ENCODE data around the gene EGLN3. TPM values are rescaled to one million over a fixed set of nuclear protein-coding genes. Genes with fewer than 3 reads are reported as not detected.

The EGLN3 gene
- total RNA-seq, 6 donors from 2014 or later: 2.9 to 12.6 (median 8.5) TPM

DNA sequence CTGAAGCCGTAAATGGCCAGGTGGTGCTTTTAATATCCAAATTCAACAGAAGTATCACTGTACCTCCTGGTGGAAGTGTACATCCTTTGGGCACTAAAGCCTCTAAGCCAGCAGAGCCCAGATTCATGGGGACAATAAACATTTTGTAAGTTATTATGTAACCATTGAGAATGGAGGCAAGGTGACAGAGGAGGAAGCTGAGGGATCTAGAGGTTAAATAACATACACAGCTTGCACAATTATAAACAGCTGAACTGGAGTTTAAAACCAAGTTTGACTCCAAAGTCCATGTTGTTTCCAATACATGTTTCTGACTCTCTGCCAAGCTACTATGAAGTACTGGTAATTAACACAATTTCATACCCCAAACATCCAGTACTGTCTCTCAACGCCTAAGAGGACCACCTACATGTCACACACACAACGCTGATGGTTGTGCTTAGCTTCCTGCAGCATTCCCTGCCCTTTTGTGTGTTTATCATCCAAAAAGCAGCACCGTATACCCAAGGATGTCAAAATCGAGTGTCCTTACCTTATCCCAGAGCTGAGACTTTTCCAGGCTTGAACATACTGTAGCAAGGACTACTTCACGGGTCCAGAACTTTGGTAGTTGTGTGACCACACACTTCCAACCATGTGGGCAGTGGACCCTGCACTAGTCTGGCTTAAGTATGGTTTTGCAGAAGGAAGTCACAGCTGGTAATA is 41.3 kb downstream of the EGLN3 start:
- Histone ChIP-seq H3K27ac (no peak overlapping the region), H3K9me3 (no peaks in the 10 kb centered on the region), H3K36me3 (no peaks in the 10 kb centered on the region), H3K27me3 (no peaks in the 10 kb centered on the region), H3K4me3 (no peak overlapping the region), H3K4me1 (no peaks in the 10 kb centered on the region)
- 80 to 83% methylated on average over 6 of the region's 6 CpGs for WGBS, 2 donors
- DNase-seq: no peak
- no peak for ATAC-seq (ENCODE audit: low FRiP score in 2 of 2)
- no peak for TF ChIP-seq POLR2AphosphoS5 (IDR thresholded peaks at IDR 0.05)
- TF ChIP-seq EP300 (IDR thresholded peaks at IDR 0.05): no peak
- TF ChIP-seq, protein P1, sequence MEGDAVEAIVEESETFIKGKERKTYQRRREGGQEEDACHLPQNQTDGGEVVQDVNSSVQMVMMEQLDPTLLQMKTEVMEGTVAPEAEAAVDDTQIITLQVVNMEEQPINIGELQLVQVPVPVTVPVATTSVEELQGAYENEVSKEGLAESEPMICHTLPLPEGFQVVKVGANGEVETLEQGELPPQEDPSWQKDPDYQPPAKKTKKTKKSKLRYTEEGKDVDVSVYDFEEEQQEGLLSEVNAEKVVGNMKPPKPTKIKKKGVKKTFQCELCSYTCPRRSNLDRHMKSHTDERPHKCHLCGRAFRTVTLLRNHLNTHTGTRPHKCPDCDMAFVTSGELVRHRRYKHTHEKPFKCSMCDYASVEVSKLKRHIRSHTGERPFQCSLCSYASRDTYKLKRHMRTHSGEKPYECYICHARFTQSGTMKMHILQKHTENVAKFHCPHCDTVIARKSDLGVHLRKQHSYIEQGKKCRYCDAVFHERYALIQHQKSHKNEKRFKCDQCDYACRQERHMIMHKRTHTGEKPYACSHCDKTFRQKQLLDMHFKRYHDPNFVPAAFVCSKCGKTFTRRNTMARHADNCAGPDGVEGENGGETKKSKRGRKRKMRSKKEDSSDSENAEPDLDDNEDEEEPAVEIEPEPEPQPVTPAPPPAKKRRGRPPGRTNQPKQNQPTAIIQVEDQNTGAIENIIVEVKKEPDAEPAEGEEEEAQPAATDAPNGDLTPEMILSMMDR (IDR thresholded peaks at IDR 0.05): no peak

DNA sequence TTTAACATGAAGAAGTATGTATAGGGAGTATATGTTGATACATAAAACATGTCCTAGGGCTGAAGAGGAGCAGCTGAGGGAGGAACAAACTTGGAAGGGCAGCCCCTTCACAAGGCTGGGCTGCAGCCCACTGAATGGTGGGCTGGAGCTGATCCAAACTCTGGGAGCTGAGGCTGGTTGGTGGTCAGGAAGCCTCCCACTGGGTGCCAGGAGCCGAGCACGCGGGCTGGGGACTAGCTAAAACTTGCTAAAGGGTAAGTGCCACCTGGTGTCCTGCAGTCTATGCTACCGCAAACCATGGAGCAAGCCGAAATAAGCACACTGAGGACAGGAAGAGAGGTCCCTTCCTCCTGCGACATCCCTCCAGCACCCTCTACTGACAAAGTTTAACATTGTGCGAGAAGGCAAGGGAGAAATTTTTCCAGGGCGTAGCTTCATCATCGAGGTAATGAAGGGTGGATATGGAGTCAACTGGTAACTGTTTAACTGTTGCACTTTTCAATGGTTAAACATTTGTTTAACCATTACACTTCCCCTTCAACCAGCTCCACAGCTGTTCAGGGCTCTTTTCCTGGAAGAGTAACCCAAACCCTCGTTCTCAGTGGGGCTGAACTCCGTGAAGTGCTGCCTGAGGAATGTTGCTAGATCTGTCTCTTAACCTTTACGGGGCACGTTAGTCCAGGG is 42.2 kb downstream of the EGLN3 start:
- ATAC-seq (ENCODE audit: low FRiP score in 2 of 2): no peak

DNA sequence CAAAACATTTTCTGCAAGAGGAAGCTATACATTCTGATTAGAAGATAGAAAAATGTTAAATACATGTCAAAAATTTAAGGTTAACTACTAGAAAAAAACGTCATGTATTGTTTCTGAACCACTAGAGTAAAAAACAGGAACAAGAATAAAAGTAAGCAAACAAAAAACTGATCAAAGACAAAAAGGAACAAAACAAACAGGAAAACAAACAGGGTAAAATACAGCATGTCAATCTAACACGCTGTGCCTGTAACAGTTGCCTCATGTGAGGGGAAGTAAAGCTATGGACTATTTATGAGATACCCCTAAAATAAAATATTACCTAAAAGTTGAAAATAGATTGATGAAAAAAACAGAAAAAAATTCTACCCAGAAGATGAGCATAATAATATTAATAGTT is 43.9 kb downstream of the EGLN3 start:
- no peak overlapping the region for H3K4me3 ChIP-seq
- no peaks in the 10 kb centered on the region for H3K9me3 ChIP-seq
- H3K36me3 ChIP-seq: no peaks in the 10 kb centered on the region
- H3K27me3 ChIP-seq: no peaks in the 10 kb centered on the region
- no peak for ATAC-seq (ENCODE audit: low FRiP score in 2 of 2)
- TF ChIP-seq POLR2A (IDR thresholded peaks at IDR 0.05) (no peak), EP300 (IDR thresholded peaks at IDR 0.05) (no peak), POLR2AphosphoS5 (IDR thresholded peaks at IDR 0.05) (no peak)
- TF ChIP-seq, protein P1 (IDR thresholded peaks at IDR 0.05): no peak
- 49 to 60% methylated on average over 2 of the region's 2 CpGs for WGBS, 2 donors
- H3K27ac ChIP-seq: no peak overlapping the region
- no peaks in the 10 kb centered on the region for H3K4me1 ChIP-seq
- DNase-seq: no peak

More for the DNA sequence above, 42.2 kb downstream of the EGLN3 start:
- Histone ChIP-seq H3K4me3 (no peak overlapping the region), H3K9me3 (no peaks in the 10 kb centered on the region), H3K27ac (no peak overlapping the region), H3K4me1 (no peaks in the 10 kb centered on the region), H3K27me3 (no peaks in the 10 kb centered on the region), H3K36me3 (no peaks in the 10 kb centered on the region)
- TF ChIP-seq POLR2AphosphoS5 (IDR thresholded peaks at IDR 0.05) (no peak), POLR2A (IDR thresholded peaks at IDR 0.05) (no peak), EP300 (IDR thresholded peaks at IDR 0.05) (no peak)
- TF ChIP-seq, protein P1 (IDR thresholded peaks at IDR 0.05): no peak
- 82 to 88% methylated on average over 13 of the region's 13 CpGs for WGBS, 2 donors
- no peak for DNase-seq

DNA sequence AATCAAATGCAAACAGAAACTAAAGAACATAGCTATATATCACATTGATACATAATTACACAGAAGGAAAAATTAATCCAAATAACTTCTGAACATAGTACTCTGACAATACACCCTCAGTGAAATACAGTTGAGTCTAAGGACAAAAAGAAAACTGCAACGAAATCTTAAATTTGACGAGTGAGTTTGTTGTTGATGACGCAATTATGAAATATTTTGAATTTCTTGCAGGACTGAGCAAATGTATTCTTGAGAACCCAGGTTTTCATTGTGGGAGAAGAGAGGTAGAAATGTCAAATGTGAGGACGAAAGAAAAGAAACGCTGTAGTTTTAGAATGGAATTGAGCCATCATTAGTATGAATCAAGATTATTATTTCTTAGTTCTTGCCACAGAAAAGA is 46.3 kb downstream of the EGLN3 start:
- ATAC-seq (ENCODE audit: low FRiP score in 2 of 2) (no peak), DNase-seq (no peak)
- Histone ChIP-seq H3K9me3 (no peaks in the 10 kb centered on the region), H3K4me3 (no peak overlapping the region), H3K27ac (no peak overlapping the region), H3K4me1 (no peaks in the 10 kb centered on the region), H3K36me3 (no peaks in the 10 kb centered on the region), H3K27me3 (no peaks in the 10 kb centered on the region)
- WGBS, 2 donors: 87 to 90% methylated on average over 5 of the region's 5 CpGs
- no peak for TF ChIP-seq EP300 (IDR thresholded peaks at IDR 0.05)
- no peak for TF ChIP-seq POLR2AphosphoS5 (IDR thresholded peaks at IDR 0.05)
- TF ChIP-seq, protein P1 (IDR thresholded peaks at IDR 0.05): no peak
- no peak for TF ChIP-seq POLR2A (IDR thresholded peaks at IDR 0.05)

Data from upper lobe of left lung (tissue), 6 donors.